IPS-18a (cell line): Measurements from ENCODE around the gene ZFP36.
A peak's percentile ranks its signal among the peaks of the same experiment; 100 is the strongest.

ENCODE experiments used
- H3K27ac ChIP-seq: one replicate; pipeline ENCODE4 v1.5.1; 2013; ENCODE audit warnings: low read length
- H3K27me3 ChIP-seq: one replicate; pipeline ENCODE4 v1.6.1; 2013; ENCODE audit warnings: mild to moderate bottlenecking, low read length; ENCODE audit not compliant: control insufficient read depth, insufficient read depth
- H3K36me3 ChIP-seq: one replicate; pipeline ENCODE4 v1.6.1; 2013; ENCODE audit warnings: low read depth, low read length; ENCODE audit not compliant: control insufficient read depth
- H3K4me1 ChIP-seq: one replicate; pipeline ENCODE4 v1.6.1; 2013; ENCODE audit warnings: low read depth, low read length; ENCODE audit not compliant: control insufficient read depth
- H3K4me3 ChIP-seq: one replicate; pipeline ENCODE4 v1.5.1; 2013; ENCODE audit warnings: low read length
- H3K9ac ChIP-seq: one replicate; pipeline ENCODE4 v1.6.1; 2013; ENCODE audit warnings: mild to moderate bottlenecking, low read length, moderate library complexity
- H3K9me3 ChIP-seq: one replicate; pipeline ENCODE4 v1.6.1; 2013; ENCODE audit warnings: low read depth, low read length; ENCODE audit not compliant: control insufficient read depth

Gene ZFP36

DNA sequence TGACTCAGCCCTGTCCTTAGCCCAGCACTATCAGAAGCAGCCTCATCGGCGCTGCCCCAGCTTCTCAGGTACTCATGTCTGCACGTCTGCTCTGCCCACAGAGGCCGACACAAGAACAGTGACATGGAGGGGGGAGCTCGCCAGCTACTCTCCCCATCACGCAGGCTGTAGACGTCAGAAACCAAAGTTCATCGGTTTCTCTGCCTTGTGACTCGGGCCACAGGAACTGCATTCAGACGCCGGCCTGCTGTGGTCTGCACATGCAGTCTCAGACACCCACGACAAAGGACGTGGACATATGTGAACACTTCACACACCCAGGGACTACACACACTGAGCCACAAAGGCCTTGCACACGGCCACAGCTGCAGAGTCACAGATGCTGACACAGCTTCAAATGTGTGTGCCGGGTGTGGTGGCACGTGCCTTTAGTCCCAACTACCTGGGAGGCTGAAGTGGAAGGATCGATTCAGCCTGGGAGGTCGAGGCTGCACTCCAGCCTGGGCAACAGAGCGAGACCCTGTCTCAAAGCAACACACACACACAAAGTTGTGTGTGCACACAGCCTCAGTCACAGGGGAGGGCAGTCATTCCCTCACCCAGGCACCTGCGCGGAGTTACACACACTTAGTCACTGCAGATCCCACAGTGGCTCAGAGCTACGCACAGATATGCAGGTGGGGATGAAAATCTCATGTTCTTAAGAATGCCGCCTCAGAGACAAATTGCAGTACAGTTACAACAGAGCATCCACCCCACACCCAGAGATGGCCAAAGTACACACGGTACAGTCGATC is 4.9 kb upstream of the ZFP36 start:
- Histone ChIP-seq H3K27me3 (peaks cover 5% of the 10 kb centered on the region), H3K27ac (peak overlapping the region; percentile 14), H3K4me1 (peaks cover 29% of the 10 kb centered on the region), H3K9ac (peak overlapping the region; percentile 73), H3K36me3 (no peaks in the 10 kb centered on the region), H3K4me3 (peak overlapping the region; percentile 66), H3K9me3 (no peaks in the 10 kb centered on the region)

DNA sequence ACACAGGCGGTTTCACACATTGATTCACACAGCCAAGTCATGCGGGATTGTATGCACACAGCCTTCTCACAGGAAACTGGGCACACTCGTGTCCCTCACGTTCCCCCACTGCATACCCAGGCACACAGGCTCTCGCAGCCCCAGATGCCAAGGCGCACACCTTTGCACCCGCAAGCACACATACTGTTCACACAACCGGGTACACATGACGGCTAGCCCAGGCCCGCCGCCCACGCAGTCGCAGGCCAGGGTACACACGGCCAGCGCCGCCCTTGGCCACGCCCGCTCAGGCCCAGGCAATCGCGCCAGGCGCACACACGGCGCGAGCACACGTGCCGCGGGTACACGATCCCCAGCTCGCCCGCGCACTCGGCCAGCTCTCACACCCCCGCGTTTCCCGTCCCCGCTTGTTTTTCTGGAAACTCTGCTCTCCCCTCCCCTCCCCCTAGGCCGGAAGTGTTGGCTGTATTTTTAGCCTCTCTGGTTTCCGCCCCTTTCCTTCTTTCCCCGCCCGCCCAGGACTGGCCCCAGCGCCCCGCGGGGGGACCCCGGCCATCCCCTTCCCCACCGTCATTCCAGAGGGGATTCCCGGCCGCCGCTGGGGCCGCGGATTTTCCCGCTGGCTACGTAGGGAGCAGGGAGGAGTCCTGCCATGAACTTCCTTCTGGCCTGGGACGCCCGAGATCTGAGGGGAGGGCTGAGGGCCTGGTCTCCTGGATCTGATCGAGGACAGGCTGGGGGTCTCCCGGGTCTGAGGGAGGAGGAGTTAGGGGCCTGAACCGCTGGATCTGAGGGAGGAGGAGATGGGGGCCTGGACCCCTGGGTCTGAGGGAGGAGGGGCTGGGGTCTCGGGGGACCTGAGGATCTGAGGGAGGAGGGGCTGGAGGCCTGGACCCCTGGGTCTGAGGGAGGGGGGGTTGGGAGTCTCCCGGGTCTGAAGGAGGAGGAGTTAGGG is 4.0 kb upstream of the ZFP36 start:
- Histone ChIP-seq H3K36me3 (no peaks in the 10 kb centered on the region), H3K9ac (peak overlapping the region; percentile 73), H3K4me1 (peaks cover 29% of the 10 kb centered on the region), H3K4me3 (peak overlapping the region; percentile 66), H3K27ac (peak overlapping the region; percentile 85), H3K9me3 (no peaks in the 10 kb centered on the region), H3K27me3 (peaks cover 5% of the 10 kb centered on the region)

DNA sequence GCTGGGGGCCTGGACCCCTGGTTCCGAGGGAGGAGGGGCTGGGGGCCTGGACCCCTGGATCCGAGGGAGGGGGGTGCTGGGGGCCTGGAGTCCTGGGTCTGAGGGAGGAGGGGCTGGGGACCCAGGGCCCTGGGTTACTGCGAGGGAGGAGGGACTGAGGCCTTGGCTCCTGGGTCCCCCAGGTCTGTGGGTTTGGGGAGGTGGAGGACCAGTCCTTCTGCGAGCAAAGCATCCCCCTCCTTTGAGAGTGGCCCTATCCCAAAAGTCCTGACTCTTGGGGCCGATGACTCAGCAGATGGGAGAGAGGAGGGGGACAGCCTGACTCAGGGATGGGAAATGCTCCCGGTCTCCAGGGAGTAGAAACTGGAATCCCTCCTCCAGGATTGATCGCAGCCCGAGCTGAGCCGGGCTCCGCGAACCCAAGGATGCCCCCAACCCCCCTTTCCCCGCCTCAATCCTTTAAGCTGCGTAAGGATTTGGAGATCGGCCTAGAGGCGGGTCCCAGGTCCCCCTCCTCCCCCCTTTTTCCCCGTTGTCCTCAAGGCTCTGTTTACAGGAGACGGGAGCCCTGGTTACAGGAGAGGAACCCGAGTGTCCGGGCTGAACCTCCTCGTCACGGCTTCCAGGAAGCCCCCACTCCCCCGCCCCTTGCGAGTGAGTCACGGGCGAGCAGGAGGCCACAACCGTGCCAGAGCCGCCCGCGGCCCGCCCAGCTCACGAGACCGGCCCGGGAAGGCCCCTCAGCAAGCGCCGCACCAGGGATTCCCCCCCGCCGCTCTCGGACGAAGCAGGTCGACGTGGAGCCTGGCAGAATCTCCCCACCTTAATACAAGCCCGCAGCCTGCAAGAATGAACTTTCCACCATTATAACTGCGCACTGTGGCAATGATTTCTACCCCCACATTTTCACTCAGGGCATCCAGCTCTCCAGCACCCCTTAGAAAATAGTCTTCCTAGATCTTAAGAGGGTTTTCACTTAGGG is 3.0 kb upstream of the ZFP36 start:
- Histone ChIP-seq H3K4me1 (peaks cover 25% of the 10 kb centered on the region), H3K27me3 (peaks cover 5% of the 10 kb centered on the region), H3K9ac (peak overlapping the region; percentile 73), H3K36me3 (no peaks in the 10 kb centered on the region), H3K27ac (peak overlapping the region; percentile 85), H3K4me3 (peak overlapping the region; percentile 66), H3K9me3 (no peaks in the 10 kb centered on the region)

DNA sequence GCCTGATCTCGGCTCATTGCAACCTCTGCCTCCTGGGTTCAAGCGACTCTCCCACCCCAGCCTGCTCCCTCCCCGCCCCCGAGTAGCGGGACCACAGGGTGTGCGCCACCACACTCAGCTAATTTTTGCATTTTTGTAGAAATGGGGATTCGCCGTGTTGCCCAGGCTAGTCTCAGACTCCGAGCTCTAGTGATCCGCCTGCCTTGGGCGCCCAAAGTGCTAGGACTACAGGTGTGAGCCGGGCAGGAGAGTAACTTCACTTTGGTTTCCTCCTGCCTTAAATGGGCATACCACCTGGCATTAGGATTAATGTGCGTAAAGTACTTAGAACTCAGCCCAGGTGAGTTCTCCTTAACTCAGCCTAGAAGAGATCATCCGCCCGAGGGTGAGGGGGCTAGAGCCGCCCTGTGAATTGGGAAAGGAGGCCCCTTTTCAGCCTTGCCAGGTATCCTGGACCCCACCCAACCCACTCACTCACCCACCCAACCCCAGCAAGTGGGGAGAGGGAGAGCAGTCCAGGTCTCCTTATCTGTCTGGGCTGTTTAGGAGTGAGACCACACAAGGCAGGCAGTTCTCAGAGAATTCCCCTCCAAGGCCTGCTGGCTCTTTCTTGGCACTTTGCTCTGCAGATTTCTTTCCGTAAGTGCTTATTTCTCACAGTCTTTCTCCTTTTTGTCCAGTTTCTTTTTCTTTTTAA is 1.2 kb upstream of the ZFP36 start:
- peaks cover 26% of the 10 kb centered on the region for H3K4me1 ChIP-seq
- H3K9me3 ChIP-seq = no peaks in the 10 kb centered on the region
- no peak overlapping the region for H3K9ac ChIP-seq
- no peaks in the 10 kb centered on the region for H3K36me3 ChIP-seq
- peaks cover 5% of the 10 kb centered on the region for H3K27me3 ChIP-seq
- H3K4me3 ChIP-seq = no peak overlapping the region
- no peak overlapping the region for H3K27ac ChIP-seq

DNA sequence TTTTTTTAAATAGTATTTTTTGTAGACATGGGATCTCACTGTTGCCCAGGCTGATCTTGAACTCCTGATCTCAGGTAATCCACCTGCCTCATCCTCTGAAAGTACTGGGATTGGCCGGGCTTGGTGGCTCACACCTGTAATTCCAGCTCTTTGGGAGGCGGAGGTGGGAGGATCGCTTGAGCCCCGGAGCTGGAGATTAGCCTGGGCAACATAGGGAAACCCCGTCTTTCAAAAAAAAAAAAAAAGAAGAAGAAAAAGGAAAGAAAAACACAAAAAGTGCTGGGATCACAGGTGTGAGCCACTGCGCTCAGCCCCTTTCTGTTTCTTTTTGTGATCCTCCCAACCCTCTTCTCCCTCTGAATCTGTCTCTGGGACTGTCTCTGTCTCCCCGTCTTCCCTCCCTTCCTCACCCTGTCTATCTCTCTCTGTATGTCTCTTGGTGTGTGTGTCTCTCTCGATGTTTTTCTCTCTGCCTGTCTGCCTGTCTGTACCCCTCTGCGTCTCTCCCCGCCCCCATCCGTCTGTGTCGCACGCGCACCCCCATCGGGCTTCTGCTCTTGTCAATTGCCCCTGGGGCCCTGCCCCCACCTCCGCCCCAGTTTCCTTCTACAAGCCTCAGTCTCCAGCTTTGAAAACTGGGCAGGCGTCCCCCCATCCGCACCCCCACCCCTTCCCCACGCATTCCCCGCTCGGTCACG is 540 bp upstream of the ZFP36 start:
- no peaks in the 10 kb centered on the region for H3K36me3 ChIP-seq
- H3K4me1 ChIP-seq = peaks cover 33% of the 10 kb centered on the region
- H3K27ac ChIP-seq = no peak overlapping the region
- peaks cover 5% of the 10 kb centered on the region for H3K27me3 ChIP-seq
- peak overlapping the region; percentile 87 for H3K4me3 ChIP-seq
- no peaks in the 10 kb centered on the region for H3K9me3 ChIP-seq
- H3K9ac ChIP-seq = peak overlapping the region; percentile 50

DNA sequence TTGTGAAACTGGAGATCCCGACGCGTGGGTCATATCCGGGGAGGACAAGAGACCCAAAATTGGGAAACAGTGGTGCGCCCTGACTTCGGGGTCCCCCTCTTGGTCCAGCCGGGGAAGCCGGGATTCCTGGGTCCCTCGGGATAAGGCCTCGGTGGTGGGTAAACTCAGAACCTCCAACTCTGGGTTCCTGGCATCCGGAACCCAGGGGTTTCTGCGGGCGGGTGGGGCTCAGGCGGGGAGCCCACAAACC is 688 bp downstream of the ZFP36 start:
- Histone ChIP-seq H3K27me3 (peaks cover 5% of the 10 kb centered on the region), H3K4me3 (peak overlapping the region; percentile 87), H3K4me1 (peaks cover 30% of the 10 kb centered on the region)

DNA sequence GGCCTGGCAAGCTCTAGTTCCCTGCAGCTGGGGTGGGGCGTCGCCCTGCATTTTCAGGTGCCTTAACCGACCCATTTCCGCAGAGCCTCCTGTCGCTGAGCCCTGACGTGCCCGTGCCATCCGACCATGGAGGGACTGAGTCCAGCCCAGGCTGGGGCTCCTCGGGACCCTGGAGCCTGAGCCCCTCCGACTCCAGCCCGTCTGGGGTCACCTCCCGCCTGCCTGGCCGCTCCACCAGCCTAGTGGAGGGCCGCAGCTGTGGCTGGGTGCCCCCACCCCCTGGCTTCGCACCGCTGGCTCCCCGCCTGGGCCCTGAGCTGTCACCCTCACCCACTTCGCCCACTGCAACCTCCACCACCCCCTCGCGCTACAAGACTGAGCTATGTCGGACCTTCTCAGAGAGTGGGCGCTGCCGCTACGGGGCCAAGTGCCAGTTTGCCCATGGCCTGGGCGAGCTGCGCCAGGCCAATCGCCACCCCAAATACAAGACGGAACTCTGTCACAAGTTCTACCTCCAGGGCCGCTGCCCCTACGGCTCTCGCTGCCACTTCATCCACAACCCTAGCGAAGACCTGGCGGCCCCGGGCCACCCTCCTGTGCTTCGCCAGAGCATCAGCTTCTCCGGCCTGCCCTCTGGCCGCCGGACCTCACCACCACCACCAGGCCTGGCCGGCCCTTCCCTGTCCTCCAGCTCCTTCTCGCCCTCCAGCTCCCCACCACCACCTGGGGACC is 1.2 kb downstream of the ZFP36 start:
- Histone ChIP-seq H3K27ac (no peak overlapping the region), H3K4me3 (peak overlapping the region; percentile 87), H3K9me3 (no peaks in the 10 kb centered on the region), H3K36me3 (no peaks in the 10 kb centered on the region), H3K4me1 (peaks cover 29% of the 10 kb centered on the region), H3K9ac (no peak overlapping the region), H3K27me3 (peaks cover 5% of the 10 kb centered on the region)

More for the DNA sequence above, 688 bp downstream of the ZFP36 start:
- Histone ChIP-seq H3K36me3 (no peaks in the 10 kb centered on the region), H3K27ac (no peak overlapping the region), H3K9me3 (no peaks in the 10 kb centered on the region), H3K9ac (peak overlapping the region; percentile 80)

DNA sequence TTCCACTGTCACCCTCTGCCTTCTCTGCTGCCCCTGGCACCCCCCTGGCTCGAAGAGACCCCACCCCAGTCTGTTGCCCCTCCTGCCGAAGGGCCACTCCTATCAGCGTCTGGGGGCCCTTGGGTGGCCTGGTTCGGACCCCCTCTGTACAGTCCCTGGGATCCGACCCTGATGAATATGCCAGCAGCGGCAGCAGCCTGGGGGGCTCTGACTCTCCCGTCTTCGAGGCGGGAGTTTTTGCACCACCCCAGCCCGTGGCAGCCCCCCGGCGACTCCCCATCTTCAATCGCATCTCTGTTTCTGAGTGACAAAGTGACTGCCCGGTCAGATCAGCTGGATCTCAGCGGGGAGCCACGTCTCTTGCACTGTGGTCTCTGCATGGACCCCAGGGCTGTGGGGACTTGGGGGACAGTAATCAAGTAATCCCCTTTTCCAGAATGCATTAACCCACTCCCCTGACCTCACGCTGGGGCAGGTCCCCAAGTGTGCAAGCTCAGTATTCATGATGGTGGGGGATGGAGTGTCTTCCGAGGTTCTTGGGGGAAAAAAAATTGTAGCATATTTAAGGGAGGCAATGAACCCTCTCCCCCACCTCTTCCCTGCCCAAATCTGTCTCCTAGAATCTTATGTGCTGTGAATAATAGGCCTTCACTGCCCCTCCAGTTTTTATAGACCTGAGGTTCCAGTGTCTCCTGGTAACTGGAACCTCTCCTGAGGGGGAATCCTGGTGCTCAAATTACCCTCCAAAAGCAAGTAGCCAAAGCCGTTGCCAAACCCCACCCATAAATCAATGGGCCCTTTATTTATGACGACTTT is 2.0 kb downstream of the ZFP36 start:
- H3K27ac ChIP-seq = no peak overlapping the region
- peak overlapping the region; percentile 82 for H3K4me3 ChIP-seq
- peaks cover 29% of the 10 kb centered on the region for H3K4me1 ChIP-seq
- H3K36me3 ChIP-seq = no peaks in the 10 kb centered on the region
- H3K9ac ChIP-seq = no peak overlapping the region
- H3K27me3 ChIP-seq = peaks cover 5% of the 10 kb centered on the region
- no peaks in the 10 kb centered on the region for H3K9me3 ChIP-seq

DNA sequence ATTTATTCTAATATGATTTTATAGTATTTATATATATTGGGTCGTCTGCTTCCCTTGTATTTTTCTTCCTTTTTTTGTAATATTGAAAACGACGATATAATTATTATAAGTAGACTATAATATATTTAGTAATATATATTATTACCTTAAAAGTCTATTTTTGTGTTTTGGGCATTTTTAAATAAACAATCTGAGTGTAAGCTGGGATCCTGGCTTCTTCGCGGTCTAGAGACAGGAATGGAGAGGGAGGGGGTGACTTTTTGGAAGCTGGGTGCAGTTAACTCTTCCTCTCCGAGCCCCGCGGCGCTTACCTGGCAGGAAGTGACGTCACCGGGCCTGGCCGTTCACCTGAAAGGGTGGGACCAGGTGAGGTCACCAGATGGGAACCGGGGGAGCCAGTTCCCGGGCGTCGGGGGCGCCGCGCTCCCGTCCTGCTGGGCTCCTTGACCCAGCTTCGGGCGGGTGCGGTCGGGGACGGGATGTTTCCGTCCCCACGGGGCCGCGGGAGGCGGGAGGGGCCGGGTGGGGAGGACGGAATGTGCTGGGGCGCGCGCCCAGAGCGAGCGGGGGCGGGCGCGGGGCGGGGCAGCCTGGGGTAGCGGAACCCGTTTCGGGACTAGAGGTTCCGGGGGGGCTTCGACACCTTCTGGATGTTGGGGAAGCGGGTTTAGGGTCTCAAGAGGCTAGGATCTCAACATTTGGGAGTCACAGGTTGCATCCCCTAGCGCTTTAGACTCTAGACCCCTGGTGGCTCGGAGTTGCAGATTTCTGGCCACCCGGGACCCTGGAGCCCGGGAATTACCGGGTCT is 2.8 kb downstream of the ZFP36 start:
- Histone ChIP-seq H3K4me3 (peak overlapping the region; percentile 82), H3K9ac (peak overlapping the region; percentile 88), H3K36me3 (no peaks in the 10 kb centered on the region), H3K27ac (peak overlapping the region; percentile 30), H3K27me3 (peaks cover 5% of the 10 kb centered on the region), H3K4me1 (peaks cover 25% of the 10 kb centered on the region), H3K9me3 (no peaks in the 10 kb centered on the region)
